Myocyte (in vitro differentiated cells): Measurements from ENCODE around the gene POC1A. TPM values are rescaled to one million over a fixed set of nuclear protein-coding genes. Genes with fewer than 3 reads are reported as not detected.

Source experiments
- DNase-seq: peaks from one replicate; pipeline ENCODE4 v3.0.0-alpha.2; 2012; ENCODE audit warnings: low read depth
- total RNA-seq: library from RNA; depleted of rRNA; stranded (reverse); fragments of >200 nt; gene quantifications from 2 replicates; pipeline ENCODE4 v1.2.3, GENCODE V29; 2014

POC1A gene
- total RNA-seq, 1 donor from 2014 or later: 1.3 TPM

DNA sequence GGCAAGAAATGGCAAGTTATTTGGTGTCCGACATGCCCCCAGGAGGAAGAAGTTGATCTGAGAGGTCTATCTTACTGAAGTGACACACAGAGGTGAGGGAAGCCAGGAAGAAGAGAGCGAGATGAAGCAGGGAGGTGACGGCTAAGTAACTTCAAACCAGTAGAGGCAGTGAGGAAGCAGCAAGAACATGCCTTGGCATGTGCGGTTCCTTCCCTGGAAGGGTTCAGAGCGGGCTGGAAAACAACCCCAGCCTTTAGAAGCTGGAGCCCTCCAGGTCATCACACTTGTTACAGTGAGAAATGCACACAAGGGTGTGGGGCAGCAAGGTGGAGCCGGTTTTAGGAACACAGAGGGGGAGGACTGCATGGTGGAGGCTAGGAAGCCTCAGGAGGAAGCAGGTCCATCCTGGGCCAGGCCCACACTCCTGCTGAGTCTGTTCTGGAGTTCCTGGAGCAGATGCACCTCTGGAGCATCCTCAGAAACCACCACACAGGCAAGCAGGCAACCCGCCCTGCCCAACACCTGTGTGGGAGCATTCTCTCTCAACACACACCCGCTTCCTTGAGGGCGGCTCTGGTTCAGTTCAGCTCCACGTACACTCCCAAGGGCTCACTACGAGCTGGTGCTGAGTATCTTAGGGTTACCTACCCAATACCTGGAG lies 47.1 kb downstream of the POC1A start:
- DNase-seq: no peak

DNA sequence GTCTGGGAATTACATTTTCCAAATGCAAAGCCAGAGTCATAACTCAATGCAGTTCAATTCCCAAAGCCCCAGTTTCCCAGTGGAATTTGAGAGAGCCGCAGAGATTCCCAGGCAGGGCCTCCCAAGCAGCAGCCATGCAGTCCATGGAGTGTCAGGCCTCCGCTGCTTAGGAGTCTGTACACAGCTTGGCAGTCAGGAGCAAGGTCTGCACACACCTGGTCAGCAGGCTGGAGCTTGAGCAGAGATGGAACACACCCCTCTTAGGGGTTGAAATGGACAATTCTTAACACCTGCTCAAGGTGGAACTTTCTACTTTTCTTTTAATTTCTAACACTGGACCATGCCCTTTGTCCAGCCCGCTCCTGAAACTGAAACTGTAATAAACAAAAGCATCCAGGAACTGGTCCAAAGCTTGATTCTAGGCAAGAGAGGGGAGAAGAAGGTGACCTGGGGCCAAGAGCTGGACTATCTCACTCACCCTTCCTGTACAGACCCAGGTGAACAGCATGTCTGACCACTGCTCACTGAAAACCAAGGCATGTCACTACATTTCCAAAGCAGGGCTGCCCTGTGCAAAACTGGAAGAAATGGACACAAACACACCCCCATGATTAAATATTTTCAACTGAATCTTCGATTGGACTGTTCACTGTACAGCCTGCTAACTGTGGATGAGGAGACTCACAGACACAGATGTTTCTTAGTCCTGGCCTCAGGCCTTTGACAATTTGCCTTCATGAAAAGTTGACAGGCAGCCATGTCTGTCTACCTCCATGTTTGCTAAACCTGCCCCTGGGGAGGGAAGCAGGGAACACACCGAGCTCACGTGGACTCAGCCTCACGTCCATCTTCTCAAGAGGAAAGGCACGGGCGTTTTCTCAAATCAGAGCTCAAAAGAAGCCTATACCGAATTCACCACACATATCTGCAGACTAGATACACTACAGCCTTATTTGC lies 49.3 kb downstream of the POC1A start:
- DNase-seq: no peak

DNA sequence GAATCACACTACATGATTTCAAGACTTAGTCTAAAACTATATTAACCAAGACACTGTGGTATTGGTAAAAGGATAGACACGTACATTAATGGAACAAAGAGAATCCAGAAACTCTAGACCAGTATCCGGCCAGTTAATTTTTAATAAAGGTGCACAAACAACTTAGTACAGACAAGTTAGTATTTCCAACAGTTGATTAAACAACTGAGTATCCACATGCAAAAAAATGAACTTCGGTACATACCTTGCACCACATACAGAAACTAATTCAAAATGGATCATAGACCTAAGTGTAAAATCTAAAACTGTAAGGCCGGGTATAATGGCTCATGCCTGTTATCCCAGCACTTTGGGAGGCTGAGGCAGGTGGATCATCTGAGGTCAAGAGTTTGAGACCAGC lies 51.3 kb downstream of the POC1A start:
- no peak for DNase-seq

DNA sequence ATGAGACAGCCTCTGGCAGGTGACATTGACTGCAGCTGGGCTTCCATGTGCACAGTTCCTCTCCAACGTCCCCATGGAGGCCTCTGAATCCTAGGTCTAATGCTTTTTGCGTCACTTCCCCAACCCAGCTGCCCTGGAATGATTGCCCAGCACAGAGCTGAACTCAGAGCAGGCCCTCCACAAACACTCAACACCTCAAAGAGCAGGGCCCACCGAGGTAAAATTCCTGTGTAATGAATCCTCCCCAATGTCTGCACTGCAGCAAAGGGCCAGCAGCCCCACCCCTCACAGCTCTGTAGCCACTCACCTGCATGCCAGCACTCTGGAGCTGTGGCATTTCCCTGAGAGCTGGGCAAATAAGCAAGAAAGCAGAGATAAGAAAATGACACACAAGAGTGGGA lies 55.2 kb downstream of the POC1A start:
- DNase-seq: no peak

DNA sequence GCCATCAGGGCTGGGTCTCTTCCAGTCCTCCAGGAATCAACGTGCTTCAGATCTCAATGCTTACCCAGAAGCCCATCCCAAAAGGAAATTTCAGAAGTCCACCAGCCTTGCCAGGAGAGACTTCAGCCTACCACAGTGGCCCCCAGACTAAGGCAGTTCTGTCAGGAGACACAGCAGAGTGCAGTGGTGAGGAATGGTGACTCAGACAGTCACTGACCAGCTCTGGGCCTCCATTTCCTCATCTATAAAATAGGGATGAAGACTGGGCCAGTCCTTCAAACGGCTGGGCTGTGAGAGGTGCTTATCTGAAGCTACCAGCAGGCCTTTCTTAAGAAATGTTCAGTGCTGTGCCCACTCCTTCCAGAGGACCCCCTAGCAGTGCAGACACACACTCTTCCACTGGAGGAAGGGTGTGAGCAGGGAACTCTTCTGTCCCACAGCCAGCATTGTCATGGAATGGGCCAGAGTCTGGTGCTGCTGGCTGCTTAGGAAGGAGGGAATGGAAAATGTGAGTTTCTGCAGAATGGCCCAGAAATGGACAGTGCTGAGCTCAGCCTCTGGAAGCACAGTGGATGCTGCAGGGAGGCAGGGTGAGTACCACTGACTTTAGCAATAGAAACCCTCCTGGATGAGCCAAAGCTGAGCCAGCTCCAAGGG lies 56.2 kb downstream of the POC1A start:
- DNase-seq: no peak

DNA sequence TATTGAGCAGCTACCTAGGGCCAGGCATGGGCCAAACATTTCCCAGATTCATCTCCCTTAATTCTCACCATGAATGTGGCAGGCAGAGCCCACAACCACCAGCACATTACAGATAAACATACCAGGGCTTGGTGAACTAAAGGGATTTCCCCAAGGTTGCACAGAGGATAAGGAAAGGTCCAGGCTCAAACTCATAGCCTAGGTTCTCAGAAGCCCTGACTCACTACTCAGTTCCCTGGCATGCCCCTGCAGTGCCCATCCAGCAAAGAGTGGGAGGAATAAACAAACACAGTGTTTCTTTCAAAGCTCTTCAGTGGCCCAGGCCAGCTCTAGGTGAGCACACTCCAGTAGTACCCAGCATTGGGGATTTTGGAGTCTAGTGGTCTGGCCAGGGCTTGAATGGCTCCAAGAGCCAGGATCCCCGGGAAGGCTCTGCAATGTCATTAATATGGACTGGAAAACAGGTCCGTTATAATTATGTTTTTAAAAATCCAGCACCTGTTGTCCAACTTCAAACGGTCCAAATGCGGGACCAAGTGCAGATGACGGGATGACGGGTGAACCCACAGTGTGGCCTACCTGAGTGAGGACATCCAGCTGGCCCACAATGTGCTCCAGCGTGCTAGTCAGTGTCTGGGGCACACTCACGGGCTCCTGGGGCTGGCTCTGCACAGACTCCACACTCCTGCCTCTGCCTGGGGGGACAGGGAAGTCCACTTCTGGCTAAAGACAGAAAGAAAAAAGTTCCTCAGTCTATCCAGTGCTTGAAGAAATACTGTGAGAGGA lies 58.0 kb downstream of the POC1A start:
- DNase-seq: no peak

DNA sequence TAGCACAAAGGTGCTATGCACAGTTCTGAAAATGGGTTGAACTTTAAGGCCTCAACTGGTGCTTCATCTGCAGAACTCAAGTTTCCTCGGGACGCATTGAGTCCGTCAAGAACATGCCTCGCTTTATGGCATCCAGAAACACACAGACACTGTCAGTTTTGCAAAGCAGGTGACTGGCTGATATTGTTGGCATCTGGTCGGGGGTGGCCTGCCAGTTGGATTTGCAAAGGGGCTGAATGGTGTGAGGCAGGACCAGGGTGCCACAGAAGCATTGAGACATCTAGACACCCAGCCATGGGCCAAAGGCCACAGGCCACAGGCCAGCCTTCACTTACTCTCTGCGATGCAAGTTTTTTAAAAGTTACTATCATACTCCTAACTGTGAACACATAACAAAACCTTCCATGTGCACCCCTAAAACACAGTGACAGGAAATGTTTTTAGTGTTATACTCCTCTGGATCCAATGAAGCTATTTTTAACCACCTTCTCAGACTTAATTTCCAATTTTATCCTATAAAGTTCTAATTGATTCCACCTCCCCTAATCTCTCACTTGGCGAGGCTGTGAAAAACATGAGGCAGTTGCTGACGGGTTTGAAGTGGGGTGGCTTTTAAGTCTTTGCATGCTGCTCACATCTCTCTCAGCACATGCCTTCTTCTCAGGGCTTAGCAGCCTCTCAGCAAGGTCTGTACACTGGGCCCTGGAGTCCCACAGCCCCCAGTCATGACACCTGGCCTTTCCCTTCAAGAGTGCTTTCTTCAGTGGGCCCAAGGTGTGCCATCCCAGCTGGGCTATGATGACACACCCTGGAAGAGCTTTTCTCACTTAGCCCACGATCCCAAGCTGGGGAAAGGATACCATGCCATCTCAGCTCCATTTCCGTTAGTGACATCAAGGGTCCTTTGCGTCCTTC lies 59.4 kb downstream of the POC1A start:
- DNase-seq: no peak

DNA sequence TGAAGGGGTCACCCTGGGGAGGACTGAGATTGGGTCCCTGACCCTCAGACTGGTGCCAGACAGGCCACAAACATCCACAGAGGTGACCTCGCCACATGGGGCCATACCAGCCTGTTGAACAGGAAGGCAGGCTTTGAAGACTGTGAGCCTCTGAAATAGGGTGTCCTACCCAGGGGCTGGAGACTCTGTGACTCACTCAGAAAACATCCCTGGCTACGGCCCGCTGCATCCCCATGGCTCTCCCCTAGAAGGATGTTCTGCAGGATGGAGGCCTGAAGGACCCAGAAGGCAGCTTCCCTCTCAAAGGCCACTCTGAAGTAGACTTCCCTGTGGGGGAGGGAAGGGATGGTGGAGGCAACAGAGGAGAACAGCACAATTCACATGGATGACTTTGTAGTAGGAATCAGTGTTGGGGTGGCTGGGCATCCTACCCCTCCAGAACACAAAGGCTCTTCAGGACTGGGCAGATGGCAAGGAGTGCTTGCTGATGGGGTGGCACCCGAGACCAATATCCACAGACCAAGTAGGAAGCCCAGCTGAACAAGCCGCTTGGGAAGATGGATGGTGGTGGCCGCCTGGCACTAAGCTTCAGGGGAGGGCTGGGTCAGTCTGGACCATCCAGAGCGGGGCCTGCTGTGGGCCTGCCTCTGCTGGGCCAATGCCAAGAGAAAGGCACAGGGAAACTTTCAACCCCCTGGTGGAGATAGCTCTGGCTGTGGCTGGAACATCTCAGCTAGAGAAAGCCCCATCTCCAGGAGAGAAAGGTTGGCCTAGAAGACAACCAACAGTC lies 60.3 kb downstream of the POC1A start:
- peak; percentile 55 for DNase-seq

DNA sequence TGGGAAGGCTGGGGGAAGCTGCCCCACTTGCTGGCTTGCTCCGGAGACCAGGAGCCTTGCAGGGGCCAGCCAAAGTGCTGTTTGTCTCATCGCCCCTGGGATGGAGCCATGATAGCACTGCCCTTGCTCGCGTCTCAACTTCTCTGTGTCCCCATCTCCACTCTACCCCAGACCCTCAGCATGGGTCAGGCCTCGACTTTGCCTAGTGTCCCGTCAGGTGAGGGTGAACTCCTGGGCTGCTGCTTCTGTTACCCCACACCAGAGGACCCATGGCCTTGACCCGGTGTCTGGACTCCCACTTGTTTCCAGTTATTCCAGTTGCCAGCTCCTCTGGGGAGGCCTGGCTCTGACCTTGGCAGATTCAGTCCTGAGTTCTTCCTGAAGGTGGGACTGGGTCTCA lies 61.3 kb downstream of the POC1A start:
- no peak for DNase-seq

DNA sequence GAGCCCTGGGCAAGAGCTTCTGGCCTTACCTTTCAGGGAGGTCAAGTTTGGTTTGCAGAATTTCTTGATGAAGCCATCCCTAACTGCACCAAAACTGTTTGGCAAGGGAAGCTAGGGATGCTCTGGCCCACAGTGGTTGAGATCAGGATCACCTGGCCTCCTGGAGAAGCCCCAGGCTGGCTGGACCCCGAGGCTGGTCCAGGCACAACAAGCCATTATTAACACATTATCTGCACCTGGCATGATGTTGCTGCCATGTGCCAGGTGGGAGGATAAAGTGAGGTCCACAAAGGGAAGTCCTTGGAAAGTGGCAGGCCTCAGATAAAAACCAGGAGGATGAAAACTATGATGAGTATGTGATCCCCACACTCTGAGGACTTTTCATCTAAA lies 62.0 kb downstream of the POC1A start:
- no peak for DNase-seq

DNA sequence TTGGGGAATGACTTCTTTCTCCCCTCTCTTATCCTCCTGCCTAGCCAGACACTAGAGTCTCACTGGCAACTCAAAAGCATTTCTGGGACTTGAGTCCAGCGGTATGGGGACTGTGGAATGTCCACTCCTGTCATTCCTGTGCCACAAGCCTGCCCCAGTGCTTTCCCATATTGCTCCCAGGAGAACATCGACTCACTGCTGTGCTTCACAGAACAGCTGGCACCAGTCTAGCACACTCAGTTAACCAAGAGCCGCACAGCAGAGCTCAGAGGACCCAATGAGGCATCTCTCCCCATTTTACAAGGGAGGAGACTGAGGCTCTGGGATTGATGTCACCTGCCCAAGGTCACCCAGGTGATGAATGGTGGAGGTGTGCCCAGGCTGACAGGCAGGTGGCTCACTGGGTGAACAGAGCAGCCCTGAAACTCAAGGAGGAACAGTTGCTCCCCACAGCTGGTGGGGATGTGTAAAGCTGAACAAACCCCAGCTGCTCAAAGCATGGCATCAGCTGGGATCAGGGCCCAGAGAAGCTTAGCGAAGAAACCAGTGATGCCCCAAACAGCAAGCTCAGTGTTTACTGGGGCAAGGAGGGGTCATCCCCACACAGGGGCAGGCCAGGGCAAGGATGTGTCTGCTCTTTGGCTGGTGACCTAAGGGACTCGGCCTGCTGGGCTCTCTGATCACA lies 62.5 kb downstream of the POC1A start:
- peak; percentile 92 for DNase-seq

DNA sequence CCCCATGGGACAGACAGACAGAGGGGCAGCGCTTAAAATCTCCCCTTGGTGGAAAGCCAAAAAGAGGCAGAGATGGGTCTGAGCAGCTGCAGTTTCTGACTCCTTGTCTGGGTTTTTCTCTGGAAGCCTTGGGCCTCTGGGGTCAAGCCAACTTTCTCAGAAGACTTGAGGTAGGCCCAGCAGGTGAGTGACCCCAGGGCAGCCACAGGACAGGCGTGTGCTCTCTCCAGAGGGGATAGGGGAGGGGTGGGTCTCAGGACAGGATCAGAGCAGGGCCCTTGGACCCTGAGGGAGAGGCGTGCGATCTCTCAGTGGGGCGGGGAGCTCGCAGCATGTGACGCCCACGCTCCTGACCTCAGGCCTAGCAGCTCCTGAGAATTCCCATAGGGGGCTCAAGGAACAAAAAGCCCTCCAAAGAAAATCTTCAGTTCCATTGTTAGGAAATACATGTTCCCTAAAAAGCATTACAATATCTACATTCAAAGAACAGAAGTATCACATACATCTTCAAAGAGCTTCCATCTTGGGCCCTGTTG lies 63.2 kb downstream of the POC1A start:
- peak; percentile 93 for DNase-seq

DNA sequence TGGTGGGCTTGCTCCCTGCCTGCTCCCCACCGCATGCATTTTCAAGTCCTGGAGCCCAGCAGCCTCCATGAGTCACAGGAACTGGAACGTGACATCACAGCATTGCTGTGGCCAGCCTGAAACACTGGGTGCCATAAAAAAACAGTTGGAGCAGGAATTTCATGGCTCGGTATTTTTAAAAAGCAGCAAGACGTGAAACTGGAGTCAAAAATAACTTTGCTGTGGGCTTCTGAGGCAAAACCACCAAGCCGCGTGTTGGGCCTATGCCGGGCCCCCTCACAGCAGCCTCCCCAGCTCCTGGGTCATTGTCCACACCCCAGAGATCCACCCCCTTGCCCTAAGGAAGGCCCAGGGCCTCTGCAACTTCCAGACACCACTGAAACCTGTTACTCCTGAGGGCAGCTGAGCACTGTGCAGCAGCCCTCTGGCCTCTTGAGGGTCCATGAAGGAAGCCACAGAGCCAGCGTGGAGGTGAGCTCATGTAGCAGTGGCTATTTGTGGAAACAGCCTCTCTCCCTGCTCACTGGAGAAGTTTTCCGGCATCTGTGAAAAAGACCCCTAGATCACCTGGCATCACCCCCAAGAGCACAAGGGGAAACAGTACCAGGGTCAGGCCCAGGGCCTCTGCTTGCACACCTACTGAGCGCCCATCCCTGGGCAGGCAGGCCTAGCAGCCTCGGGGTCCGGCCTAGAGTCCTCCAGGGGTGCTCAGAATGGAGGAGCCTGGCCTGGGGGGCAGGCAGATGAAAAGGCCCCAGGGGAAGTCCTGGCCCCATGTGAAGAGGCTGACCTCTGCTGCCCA lies 63.9 kb downstream of the POC1A start:
- peak; percentile 98 for DNase-seq

DNA sequence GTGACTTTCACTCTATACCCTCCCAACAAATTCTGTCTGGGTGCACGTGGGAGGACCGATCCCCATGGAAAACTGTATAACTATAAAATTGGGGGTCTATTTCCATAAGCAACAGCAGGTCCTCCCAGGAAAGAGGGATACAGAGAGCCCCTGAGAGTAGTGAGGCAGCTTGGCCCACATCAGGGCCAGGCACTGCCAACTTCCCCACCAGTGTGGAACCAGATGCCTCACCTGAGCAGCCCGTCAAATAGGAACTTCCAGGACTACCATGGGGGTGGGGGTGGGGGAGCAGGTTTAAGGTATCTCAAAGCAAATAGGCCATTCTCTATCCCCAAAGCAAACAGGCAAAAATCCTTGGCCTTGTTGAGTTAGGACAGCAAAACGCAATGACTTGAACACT lies 64.5 kb downstream of the POC1A start:
- no peak for DNase-seq

DNA sequence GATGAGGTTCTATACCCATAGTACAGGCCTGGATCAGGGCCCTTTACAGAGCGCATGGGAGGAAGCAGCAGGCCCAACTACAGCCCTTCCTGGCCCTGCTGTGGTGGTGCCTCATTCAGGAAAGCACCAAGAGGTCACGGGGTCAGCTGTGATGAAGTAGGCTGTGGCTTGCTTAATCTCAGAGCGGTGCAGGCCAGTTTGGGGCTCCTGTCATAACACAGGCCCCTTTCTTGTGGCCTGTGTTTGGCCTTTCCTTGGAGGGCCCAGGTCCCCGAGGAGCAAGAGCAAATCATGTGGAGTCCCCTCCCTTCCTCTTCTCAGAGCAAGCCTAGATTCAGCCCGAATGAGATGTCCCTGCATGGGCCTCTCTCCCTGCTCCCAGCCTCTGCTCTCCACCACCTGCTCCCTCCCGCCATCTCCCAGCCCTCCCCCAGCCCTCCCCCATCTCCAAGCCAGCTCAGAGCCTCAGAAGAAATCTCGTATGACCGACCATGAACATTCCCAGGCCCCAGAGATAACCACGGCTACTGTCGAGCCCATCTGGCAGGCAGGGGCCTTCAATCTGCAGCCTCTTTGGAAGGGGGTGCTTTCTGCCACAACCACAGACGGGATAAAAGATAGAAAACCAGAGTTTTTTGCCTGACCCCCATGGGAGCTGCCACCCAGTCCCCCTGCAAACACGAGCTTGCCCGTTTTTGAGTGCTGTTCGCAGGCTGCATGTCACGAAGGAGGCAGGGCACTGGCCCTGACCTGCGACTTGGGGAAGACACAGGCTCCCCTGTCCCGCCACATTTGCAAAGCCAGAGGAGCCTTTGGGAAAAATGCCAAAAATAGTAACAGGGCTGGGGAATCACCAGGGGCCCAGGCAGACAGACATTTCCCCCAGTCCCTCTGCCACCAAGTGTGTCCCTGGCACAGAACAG lies 65.5 kb downstream of the POC1A start:
- DNase-seq: peak; percentile 88

DNA sequence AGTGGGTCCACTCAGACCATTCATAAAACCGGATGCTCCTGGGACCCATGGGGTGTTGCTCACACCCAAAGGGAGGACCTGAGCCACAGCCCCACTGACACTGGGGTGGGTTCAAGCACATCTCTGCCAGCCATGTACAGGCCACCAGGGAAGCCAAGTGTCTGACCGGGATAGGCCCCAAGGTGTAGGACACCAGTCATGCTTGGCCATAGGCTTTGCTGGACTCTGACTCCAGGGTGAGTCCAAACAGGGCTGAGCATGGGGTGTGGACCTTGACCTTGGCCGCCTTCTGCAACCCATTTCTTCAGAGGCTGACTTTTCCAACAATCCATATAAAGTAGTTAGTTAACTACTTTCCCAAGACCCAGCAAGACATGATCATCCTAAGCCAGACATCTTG lies 66.5 kb downstream of the POC1A start:
- no peak for DNase-seq
